ENCODE measurements around the gene CEND1.

The CEND1 gene

DNA sequence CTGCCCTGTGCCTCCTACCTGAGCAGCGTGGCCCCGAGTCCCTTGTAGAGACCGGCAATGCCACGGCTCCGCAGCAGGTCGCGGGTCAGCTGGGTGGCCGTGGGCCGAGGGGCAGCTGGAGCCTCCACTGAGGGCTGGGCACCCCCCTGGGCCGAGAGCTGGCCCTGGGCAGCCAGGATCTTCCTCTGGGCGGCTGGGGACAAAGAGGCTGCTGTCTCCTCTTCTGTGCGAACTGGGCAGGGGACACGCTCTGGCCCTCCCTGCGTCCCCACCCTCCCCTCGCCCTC lies 2.6 kb upstream of the CEND1 start:
- no peak overlapping the region for H3K4me3 ChIP-seq (ENCODE audit: low read depth, low read length)
- H3K9me3 ChIP-seq (ENCODE audit: control insufficient read depth, insufficient read depth, low read length), result no peaks in the 10 kb centered on the region
- H3K9ac ChIP-seq (ENCODE audit: low read depth, low read length), result no peak overlapping the region
- H3K27ac ChIP-seq (ENCODE audit: low read depth, low read length), result no peak overlapping the region
- H3K36me3 ChIP-seq (ENCODE audit: control insufficient read depth, insufficient read depth, low read length), result peaks cover 28% of the 10 kb centered on the region
- no peaks in the 10 kb centered on the region for H3K27me3 ChIP-seq (ENCODE audit: control insufficient read depth, insufficient read depth, low read length)
- H3K4me1 ChIP-seq (ENCODE audit: control insufficient read depth, insufficient read depth, low read length), result peaks cover 18% of the 10 kb centered on the region

DNA sequence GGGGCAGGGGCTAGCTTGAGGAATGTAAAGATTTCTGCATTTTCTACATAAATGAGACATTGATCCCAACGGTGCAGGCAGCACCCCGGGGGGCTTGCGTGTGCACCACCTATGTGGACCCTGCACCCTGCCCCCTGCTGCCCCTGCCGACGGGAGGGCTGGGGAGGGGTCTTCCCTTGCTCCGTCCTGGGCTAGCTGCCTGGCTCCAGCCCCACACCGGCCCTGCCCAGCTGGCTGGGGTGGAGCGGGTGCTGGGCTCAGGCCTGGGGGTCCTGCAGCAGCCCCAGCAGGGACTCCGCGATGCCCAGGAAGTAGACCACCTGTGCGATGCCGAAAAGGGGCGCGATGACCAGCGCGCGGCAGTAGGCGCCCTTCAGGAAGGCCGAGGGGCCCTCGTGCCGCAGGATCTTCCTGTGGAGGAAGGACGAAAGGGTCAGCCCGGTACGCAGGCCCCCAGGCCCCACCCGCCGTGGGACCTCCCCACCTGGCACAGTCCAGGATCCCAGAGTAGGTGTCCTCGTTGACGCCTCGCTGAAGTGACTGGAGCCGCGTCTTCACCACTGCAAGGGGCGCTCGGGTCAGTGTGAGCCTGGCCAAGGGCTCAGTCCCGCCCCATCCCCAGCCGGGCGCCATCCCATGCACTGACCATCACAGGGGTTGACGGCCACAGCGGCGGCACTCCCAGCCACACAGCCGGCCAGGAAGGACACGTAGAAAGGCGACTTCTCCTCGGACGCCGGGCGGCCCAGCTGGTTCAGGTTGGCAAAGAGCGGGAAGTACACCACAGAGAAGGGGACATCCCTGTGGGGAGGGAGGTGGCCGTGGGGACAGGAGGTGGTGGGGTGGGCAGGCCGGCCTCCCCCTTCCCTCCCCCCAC lies 2.0 kb upstream of the CEND1 start:
- H3K9ac ChIP-seq (ENCODE audit: low read depth, low read length), result no peak overlapping the region
- no peaks in the 10 kb centered on the region for H3K9me3 ChIP-seq (ENCODE audit: control insufficient read depth, insufficient read depth, low read length)
- H3K4me3 ChIP-seq (ENCODE audit: low read depth, low read length), result no peak overlapping the region
- no peaks in the 10 kb centered on the region for H3K27me3 ChIP-seq (ENCODE audit: control insufficient read depth, insufficient read depth, low read length)
- H3K4me1 ChIP-seq (ENCODE audit: control insufficient read depth, insufficient read depth, low read length), result peaks cover 15% of the 10 kb centered on the region
- peaks cover 28% of the 10 kb centered on the region for H3K36me3 ChIP-seq (ENCODE audit: control insufficient read depth, insufficient read depth, low read length)
- no peak overlapping the region for H3K27ac ChIP-seq (ENCODE audit: low read depth, low read length)

DNA sequence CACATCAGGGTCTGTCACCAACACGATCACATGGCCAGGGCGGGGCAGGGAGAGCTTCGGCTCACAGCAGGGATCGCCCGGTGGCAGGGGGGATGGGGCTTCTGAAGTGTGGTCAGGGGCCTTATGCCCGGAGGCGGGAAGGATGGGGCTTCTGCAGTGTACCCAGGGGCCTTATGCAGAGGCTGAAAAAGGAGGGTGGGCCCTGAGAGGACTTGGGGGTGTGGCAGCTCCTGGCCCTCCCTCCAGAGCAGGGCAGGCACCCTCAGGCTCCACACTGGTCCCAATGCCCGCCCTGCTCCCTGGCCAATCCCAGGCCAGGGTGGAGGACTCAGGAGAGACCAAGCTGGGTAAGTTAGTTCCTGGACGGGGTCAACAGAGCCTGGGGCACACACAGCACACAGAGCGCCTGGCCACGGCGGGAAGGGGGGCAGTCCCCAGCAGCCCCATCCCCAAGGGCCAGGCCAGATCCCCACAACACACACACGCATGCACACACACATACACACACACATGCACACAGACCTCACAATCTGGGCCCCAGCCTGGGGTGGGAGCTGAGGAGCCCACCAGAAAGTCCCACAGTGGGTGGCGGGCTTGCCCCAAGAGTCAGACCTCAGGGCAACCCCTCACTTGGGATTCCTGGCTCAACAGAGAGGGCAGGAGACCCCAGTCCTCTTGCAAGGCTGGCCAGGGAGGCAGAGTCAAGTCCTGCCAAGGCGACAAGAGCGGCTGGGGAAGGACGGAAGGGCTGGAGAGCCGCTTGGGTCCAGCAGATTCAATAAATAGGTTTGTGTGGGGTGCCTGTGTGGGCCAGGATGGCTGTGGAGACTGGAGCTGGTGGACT lies 1.1 kb upstream of the CEND1 start:
- H3K4me3 ChIP-seq (ENCODE audit: low read depth, low read length), result no peak overlapping the region
- no peaks in the 10 kb centered on the region for H3K27me3 ChIP-seq (ENCODE audit: control insufficient read depth, insufficient read depth, low read length)
- H3K9ac ChIP-seq (ENCODE audit: low read depth, low read length), result no peak overlapping the region
- peaks cover 8% of the 10 kb centered on the region for H3K4me1 ChIP-seq (ENCODE audit: control insufficient read depth, insufficient read depth, low read length)
- H3K27ac ChIP-seq (ENCODE audit: low read depth, low read length), result no peak overlapping the region
- H3K9me3 ChIP-seq (ENCODE audit: control insufficient read depth, insufficient read depth, low read length), result no peaks in the 10 kb centered on the region
- H3K36me3 ChIP-seq (ENCODE audit: control insufficient read depth, insufficient read depth, low read length), result peaks cover 28% of the 10 kb centered on the region

DNA sequence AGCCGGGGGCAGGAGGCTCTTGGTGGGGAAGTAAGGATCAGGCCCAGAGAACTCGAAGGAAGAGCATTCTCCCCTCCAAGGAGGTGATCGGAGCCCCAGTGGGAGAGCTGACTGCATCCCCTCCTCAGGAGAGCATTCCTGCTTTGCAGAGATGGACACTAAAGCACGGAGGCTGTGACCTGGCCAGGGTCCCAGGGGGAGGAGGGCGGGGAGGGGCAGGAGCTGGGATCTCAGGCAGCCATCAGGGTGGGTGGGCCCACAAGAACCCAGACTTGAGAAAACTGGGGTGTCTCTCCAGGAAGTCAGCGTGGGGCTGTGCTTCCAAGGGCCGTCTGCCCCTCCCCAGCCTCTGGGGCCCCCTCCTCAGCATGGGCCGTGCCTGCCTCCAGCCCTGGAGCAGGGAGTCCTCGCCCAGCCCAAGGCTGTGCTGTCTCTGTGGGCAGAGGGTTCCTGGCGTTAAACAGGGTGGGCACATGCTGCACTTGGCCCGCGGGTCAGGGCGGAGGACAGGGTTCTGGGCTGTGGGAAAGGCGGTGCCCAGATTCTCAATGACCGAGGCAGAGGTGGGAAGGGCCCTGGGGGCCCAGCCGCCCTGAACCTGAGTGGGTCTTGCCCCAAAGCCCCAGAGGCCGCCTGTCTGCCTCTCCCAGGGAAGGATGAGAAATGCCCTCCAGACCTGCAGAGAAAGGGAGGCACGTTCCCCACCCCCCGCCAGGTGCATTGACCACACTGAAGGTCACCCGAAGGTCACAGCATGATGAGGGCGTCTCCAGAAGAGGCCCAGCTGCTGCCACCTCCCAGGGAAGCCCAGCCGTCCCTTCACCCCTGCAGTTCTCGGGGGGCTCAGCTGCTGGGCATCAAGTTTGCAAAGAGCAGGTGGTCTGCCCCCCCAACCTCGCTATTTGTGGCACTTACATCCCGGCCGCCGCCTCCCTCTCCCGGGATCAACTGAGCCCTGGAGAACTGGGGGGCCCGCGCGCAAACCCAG lies 643 bp downstream of the CEND1 start:
- H3K4me1 ChIP-seq (ENCODE audit: control insufficient read depth, insufficient read depth, low read length), result peaks cover 4% of the 10 kb centered on the region; the same call in 1 of the 2 replicates
- peaks cover 23% of the 10 kb centered on the region for H3K36me3 ChIP-seq (ENCODE audit: control insufficient read depth, insufficient read depth, low read length)
- no peaks in the 10 kb centered on the region for H3K9me3 ChIP-seq (ENCODE audit: control insufficient read depth, insufficient read depth, low read length)
- no peak overlapping the region for H3K27ac ChIP-seq (ENCODE audit: low read depth, low read length)
- H3K27me3 ChIP-seq (ENCODE audit: control insufficient read depth, insufficient read depth, low read length), result no peaks in the 10 kb centered on the region
- peak overlapping the region; percentile 37; the same call in 1 of the 2 replicates for H3K4me3 ChIP-seq (ENCODE audit: low read depth, low read length)
- H3K9ac ChIP-seq (ENCODE audit: low read depth, low read length), result no peak overlapping the region

DNA sequence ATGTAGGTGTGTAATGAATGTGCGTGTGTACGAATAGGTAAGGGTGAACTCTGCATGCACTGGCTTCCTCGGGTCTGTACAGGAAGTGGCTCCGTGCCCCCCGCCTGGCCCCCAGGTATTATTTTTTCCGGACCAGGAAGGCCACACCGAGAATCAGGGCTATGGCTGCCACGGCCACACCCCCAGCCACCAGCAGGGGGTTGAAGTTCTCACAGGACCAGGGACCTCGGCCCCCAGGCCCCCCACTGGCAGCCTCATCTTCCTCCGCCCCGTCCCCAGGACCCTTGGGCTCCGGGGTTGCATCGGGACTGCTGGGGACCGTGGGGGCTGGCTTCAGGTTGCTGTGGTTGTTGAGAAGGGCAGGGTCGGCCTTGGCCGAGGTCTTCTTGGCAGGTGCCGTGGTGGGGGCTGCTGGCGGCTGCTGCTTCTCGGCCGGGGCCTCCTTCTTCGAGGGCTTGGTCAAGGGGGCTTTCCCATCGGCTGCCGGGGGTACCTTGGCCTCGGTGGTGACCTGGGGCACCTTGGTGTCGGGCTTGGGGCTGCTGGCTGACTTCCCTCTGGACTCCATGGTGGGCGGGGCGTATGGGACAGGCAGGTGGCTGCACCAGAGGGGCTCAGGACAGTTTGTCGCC lies 1.8 kb downstream of the CEND1 start:
- peaks cover 7% of the 10 kb centered on the region for H3K4me1 ChIP-seq (ENCODE audit: control insufficient read depth, insufficient read depth, low read length)

DNA sequence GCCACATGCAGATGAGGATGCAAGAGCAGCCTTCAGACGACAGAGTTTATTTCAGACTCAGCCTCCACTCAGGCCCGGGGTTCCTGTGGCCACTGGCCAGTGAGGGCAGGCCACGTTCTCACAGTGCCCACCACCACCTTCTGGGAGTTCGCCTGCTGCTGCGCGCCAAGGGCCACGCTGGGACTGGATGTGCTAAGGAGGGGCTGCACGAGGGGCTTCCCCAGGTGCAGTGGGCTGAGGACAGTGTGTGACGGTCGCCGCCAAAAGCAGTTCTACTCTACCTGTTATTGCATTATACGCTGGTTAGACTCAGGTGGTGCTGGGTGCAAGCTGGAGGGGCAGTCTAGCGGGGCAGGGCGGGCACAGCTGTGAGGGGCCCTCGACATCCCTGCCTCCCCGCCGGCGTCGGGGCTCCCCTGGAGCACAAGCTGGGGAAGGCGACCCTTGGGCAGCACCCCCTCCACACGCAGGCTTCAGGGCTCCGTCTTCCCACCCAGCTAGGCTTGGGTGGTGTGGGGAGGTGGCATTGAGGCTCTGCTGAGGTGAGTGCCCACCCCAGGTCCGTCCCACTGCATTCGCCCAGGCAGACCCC lies 2.7 kb downstream of the CEND1 start:
- Histone ChIP-seq H3K27me3 (ENCODE audit: control insufficient read depth, insufficient read depth, low read length) (no peaks in the 10 kb centered on the region), H3K36me3 (ENCODE audit: control insufficient read depth, insufficient read depth, low read length) (peaks cover 8% of the 10 kb centered on the region), H3K4me3 (ENCODE audit: low read depth, low read length) (no peak overlapping the region), H3K9ac (ENCODE audit: low read depth, low read length) (no peak overlapping the region), H3K4me1 (ENCODE audit: control insufficient read depth, insufficient read depth, low read length) (peaks cover 15% of the 10 kb centered on the region), H3K27ac (ENCODE audit: low read depth, low read length) (no peak overlapping the region), H3K9me3 (ENCODE audit: control insufficient read depth, insufficient read depth, low read length) (no peaks in the 10 kb centered on the region)

More for the DNA sequence above, 1.8 kb downstream of the CEND1 start:
- Histone ChIP-seq H3K27ac (ENCODE audit: low read depth, low read length) (no peak overlapping the region), H3K9me3 (ENCODE audit: control insufficient read depth, insufficient read depth, low read length) (no peaks in the 10 kb centered on the region), H3K27me3 (ENCODE audit: control insufficient read depth, insufficient read depth, low read length) (no peaks in the 10 kb centered on the region), H3K36me3 (ENCODE audit: control insufficient read depth, insufficient read depth, low read length) (peaks cover 13% of the 10 kb centered on the region), H3K9ac (ENCODE audit: low read depth, low read length) (no peak overlapping the region), H3K4me3 (ENCODE audit: low read depth, low read length) (no peak overlapping the region)

DNA sequence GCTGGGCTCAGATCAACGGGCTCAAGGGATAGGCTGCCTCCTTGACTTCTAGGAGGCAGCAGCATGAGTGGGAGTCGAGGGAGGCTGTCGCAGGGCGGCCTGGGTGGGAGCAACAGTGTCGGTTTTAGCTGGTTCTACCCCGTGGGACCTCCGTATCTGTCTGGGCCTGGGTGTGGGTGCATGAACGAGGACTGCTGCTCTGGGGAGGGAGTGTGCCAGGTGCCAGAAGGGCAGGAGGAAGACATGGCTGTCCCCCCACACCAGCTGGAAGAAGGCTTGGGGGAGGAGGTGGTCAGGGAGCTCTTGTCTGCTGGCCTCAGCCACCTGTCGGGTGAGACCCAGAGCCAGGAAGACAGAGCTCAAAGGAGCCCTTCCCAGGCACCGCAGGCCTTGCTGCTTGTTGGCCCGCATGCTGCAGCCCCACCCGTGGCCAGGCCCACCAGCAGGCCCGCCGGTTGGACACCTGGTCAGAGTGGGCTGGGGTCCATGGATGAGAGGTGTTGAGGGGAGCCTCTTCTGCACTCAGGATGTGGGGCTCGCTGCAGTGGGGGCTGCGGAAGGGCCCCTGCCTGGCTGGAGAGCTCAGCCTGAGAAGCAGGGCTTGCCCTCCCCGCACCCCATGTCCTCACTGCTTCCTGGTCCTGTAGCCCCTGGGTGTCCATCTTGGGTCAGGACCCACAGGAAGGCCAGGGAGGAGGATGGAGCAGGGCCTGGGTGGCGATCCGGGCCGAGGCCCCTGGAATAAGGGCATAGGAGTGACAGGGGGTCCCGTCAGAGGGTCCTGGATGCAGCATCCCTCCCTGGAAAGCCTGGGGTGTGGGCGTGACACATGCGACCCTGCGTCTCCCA lies 3.4 kb downstream of the CEND1 start:
- Histone ChIP-seq H3K9ac (ENCODE audit: low read depth, low read length) (no peak overlapping the region), H3K27me3 (ENCODE audit: control insufficient read depth, insufficient read depth, low read length) (no peaks in the 10 kb centered on the region), H3K27ac (ENCODE audit: low read depth, low read length) (no peak overlapping the region), H3K4me3 (ENCODE audit: low read depth, low read length) (no peak overlapping the region), H3K36me3 (ENCODE audit: control insufficient read depth, insufficient read depth, low read length) (peaks cover under 1% of the 10 kb centered on the region; the same call in 1 of the 2 replicates), H3K9me3 (ENCODE audit: control insufficient read depth, insufficient read depth, low read length) (no peaks in the 10 kb centered on the region), H3K4me1 (ENCODE audit: control insufficient read depth, insufficient read depth, low read length) (peaks cover 15% of the 10 kb centered on the region)

DNA sequence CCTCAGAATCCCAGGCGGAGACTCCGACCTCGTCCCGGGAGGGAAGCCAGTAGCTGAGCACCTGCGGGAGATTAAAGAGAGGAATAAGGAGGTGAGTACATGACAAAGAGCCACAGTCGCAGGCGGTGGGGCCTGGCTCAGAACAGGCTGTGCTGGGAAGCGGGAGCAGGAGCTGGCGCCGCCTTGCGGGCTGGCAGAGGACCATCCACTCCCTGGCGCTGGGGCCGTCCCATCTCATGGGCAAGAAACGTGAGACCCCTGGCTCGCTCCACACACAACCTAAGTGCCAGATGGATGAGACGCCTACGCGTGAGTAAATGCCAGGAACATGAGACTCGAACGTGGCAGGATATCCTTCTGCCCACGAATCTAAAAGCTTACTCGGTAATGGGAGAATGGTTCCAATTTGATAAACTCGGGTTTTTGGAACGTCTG lies 6.3 kb downstream of the CEND1 start:
- no peak overlapping the region; the same call in 1 of the 2 replicates for H3K4me3 ChIP-seq (ENCODE audit: low read depth, low read length)
- peaks cover 7% of the 10 kb centered on the region for H3K36me3 ChIP-seq (ENCODE audit: control insufficient read depth, insufficient read depth, low read length)
- no peaks in the 10 kb centered on the region for H3K9me3 ChIP-seq (ENCODE audit: control insufficient read depth, insufficient read depth, low read length)
- no peak overlapping the region for H3K9ac ChIP-seq (ENCODE audit: low read depth, low read length)
- peak overlapping the region; percentile 43 for H3K27ac ChIP-seq (ENCODE audit: low read depth, low read length)
- peaks cover 11% of the 10 kb centered on the region for H3K4me1 ChIP-seq (ENCODE audit: control insufficient read depth, insufficient read depth, low read length)
- no peaks in the 10 kb centered on the region for H3K27me3 ChIP-seq (ENCODE audit: control insufficient read depth, insufficient read depth, low read length)

DNA sequence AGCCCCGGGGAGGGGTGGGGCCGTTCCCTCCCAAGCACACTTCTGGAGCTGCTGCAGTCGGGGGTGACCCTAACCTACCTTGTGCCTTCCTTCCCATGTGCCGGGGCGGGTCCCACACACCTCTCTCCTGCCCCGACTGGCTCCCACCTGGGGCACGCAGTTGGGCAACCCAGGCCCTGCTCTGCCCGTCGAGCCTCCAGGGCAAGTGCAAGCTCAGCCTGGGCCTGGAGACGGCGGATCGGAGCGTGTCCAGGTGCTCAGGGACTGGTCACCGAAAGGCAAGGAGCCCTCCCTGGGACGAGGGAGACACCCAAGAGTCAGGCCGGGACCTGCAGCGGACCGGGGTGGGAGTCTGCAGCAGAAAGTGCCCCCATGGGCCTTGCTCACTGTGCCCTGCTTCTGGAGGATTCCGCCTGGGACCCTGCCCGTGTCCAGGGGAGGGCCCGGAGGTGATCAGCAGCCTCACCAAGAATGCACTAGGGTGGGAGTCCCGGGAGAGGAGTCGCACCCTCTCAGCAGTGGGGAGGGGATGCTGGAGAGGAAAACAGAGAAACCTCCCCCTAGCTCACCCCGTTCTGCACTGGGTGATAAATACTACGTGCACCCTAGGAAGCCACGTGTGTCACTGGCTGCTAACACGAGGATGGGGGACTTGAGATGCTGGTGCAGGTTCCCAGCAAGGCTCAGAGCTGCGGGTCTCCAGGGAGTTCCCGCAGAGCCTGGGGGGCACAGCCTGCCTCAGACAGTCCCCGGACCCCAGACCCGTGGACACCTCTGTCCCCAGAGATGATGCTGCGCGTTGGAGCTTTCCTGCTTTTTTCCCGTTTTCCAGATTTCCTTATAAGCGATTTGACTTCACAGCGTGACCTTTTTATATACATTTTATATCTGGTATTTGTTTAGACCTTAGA lies 7.4 kb downstream of the CEND1 start:
- Histone ChIP-seq H3K36me3 (ENCODE audit: control insufficient read depth, insufficient read depth, low read length) (peaks cover 7% of the 10 kb centered on the region), H3K4me1 (ENCODE audit: control insufficient read depth, insufficient read depth, low read length) (peaks cover 15% of the 10 kb centered on the region), H3K9ac (ENCODE audit: low read depth, low read length) (no peak overlapping the region), H3K4me3 (ENCODE audit: low read depth, low read length) (no peak overlapping the region), H3K9me3 (ENCODE audit: control insufficient read depth, insufficient read depth, low read length) (no peaks in the 10 kb centered on the region), H3K27ac (ENCODE audit: low read depth, low read length) (no peak overlapping the region), H3K27me3 (ENCODE audit: control insufficient read depth, insufficient read depth, low read length) (no peaks in the 10 kb centered on the region)

All from HUES48 (cell line).